Caco-2 (cell line): ENCODE measurements around the gene CYP46A1. TPM values are rescaled to one million over a fixed set of nuclear protein-coding genes. Genes with fewer than 3 reads are reported as not detected.
"Not testable (repeated sequence)": the region's sequence is repeated elsewhere in the genome, so short reads cannot be mapped to it uniquely, and the experiment has no call there.

Experiments used
- BruUV-seq: library from RNA; stranded (reverse); fragments of 400-500 nt; replicated peaks from 2 replicates; lab custom pipeline; 2021; lab: Mats Ljungman, UMichigan
- CTCF ChIA-PET: fragments of 300-600 bp; sonication (Branson Sonifier 250); formaldehyde crosslinking; loops from one replicate; lab custom pipeline; 2022; ENCODE audit warnings: antibody characterized with exemption; lab: Charles Lee
- POLR2A ChIA-PET: fragments of 300-600 bp; sonication (Branson Sonifier 250); formaldehyde crosslinking; loops from one replicate; lab custom pipeline; 2022; ENCODE audit warnings: antibody characterized with exemption; lab: Charles Lee
- DNase-seq, 2 experiments: peaks; one replicate each; pipeline versions ENCODE4 v3.0.0 to v3.0.0-alpha.2; 2020 to 2022
- H3K27me3 ChIP-seq: replicated peaks from 2 replicates; pipeline ENCODE4 v1.6.0; 2011; ENCODE audit warnings: low read length; ENCODE audit not compliant: control insufficient read depth, insufficient read depth
- H3K36me3 ChIP-seq: 2 replicates; pipeline ENCODE4 v1.5.1; 2011; ENCODE audit warnings: low read length; ENCODE audit not compliant: control insufficient read depth, insufficient read depth
- H3K4me1 ChIP-seq: fragments of 250-450 bp; sonication (Bioruptor Pico); 2 replicates; pipeline ENCODE4 v1.5.1; 2020; ENCODE audit warnings: mild to moderate bottlenecking
- H3K4me3 ChIP-seq: 2 replicates; pipeline ENCODE4 v1.5.1; 2011; ENCODE audit warnings: low read depth, mild to moderate bottlenecking, control low read depth, low read length
- H3K9me3 ChIP-seq: fragments of 250-450 bp; sonication (Bioruptor Pico); 2 replicates; pipeline ENCODE4 v1.5.1; 2020; ENCODE audit warnings: mild to moderate bottlenecking, moderate library complexity
- H3K27ac Mint-ChIP-seq: one replicate; pipeline ENCODE4 v1.8.0; 2022; ENCODE audit warnings: mixed read lengths; ENCODE audit not compliant: unreplicated experiment
- H3K27me3 Mint-ChIP-seq: one replicate; pipeline ENCODE4 v1.8.0; 2022; ENCODE audit warnings: mixed read lengths; ENCODE audit not compliant: insufficient read depth, unreplicated experiment
- H3K36me3 Mint-ChIP-seq: one replicate; pipeline ENCODE4 v1.8.0; 2022; ENCODE audit warnings: mild to moderate bottlenecking, mixed read lengths; ENCODE audit not compliant: insufficient read depth, unreplicated experiment
- H3K4me1 Mint-ChIP-seq: one replicate; pipeline ENCODE4 v1.8.0; 2022; ENCODE audit warnings: low read depth, mixed read lengths; ENCODE audit not compliant: unreplicated experiment
- H3K4me3 Mint-ChIP-seq: one replicate; pipeline ENCODE4 v1.8.0; 2022; ENCODE audit warnings: mild to moderate bottlenecking, moderate library complexity, mixed read lengths; ENCODE audit not compliant: unreplicated experiment
- H3K9me3 Mint-ChIP-seq: one replicate; pipeline ENCODE4 v1.8.0; 2022; ENCODE audit warnings: mixed read lengths; ENCODE audit not compliant: unreplicated experiment
- CTCF ChIP-seq, 2 experiments: fragments of 200-600 bp in 1 of 2; IDR thresholded peaks; 1 replicate in 1 of 2; 2 replicates in 1 of 2; pipeline versions ENCODE4 v1.5.1 to v1.8.0; 2011 to 2022; ENCODE audit warnings: antibody characterized with exemption in 1 of 2, control low read depth in 1 of 2, inconsistent platforms in 1 of 2, low read depth in 1 of 2, low read length in 1 of 2, mild to moderate bottlenecking in 1 of 2, moderate library complexity in 1 of 2; ENCODE audit not compliant: insufficient read depth in 1 of 2, severe bottlenecking in 1 of 2, unreplicated experiment in 1 of 2
- intact Hi-C: fragments of 100-400 bp; cut with micrococcal nuclease; formaldehyde crosslinking; loops from one replicate; pipeline ENCODE4 v1.10.0; 2022; ENCODE audit not compliant: unreplicated experiment
- total RNA-seq: library from RNA; stranded (reverse); gene quantifications from 2 replicates; pipeline ENCODE4 v1.2.3, GENCODE V29; 2022

Gene CYP46A1
- total RNA-seq, 1 experiment from 2014 or later, result 0.09 TPM

DNA sequence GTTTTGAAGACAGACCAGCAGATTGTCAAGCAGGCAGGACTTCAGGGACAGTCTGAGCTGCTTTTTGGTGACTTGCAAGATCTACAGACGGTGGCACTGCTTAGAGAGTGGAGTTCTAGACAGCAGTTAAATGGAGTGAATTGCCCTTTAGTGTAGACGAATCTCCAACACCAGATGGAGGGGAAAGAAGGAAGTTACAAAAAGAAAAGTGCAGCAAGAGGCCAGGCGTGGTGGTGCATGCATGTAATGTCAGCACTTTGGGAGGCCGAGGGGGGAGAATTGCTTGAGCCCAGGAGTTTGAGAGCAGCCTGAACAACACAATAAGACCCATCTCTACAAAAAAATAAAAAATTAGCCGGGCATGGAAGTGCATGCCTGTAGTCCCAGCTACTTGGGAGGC, 47.6 kb upstream of the CYP46A1 start:
- intact Hi-C loops, result no loop called here
- CTCF ChIA-PET, result no interaction called here
- POLR2A ChIA-PET, result no interaction called here

GRCh38 chr14:99637624-99638023, 46.5 kb upstream of the CYP46A1 start:
- Histone ChIP-seq H3K27me3 (no peaks in the 10 kb centered on the region), H3K4me3 (no peak overlapping the region), H3K36me3 (no peaks in the 10 kb centered on the region), H3K9me3 (no peaks in the 10 kb centered on the region), H3K4me1 (no peaks in the 10 kb centered on the region)
- POLR2A ChIA-PET, result no interaction called here
- no TSS peak for BruUV-seq
- H3K27ac Mint-ChIP-seq, result no peak overlapping the region
- CTCF ChIA-PET, result no interaction called here
- H3K4me3 Mint-ChIP-seq, result no peak overlapping the region
- intact Hi-C loops, result no loop called here
- DNase-seq, result no peak
- H3K27me3 Mint-ChIP-seq, result no peaks in the 10 kb centered on the region
- H3K9me3 Mint-ChIP-seq, result no peaks in the 10 kb centered on the region
- no peaks in the 10 kb centered on the region for H3K4me1 Mint-ChIP-seq
- no peak for TF ChIP-seq CTCF (IDR thresholded peaks at IDR 0.05; ENCODE audit: insufficient read depth in 1 of 2, low read depth in 1 of 2, low read length in 1 of 2, severe bottlenecking in 1 of 2, unreplicated experiment in 1 of 2)
- H3K36me3 Mint-ChIP-seq, result no peaks in the 10 kb centered on the region

More for the DNA sequence above, 47.6 kb upstream of the CYP46A1 start:
- Histone ChIP-seq H3K4me3 (no peak overlapping the region), H3K4me1 (no peaks in the 10 kb centered on the region), H3K36me3 (no peaks in the 10 kb centered on the region), H3K27me3 (no peaks in the 10 kb centered on the region), H3K9me3 (no peaks in the 10 kb centered on the region)
- Mint-ChIP-seq H3K4me3 (no peak overlapping the region), H3K4me1 (no peaks in the 10 kb centered on the region), H3K36me3 (no peaks in the 10 kb centered on the region), H3K27ac (no peak overlapping the region), H3K27me3 (no peaks in the 10 kb centered on the region), H3K9me3 (no peaks in the 10 kb centered on the region)
- no TSS peak for BruUV-seq
- no peak for TF ChIP-seq CTCF (IDR thresholded peaks at IDR 0.05; ENCODE audit: insufficient read depth in 1 of 2, low read depth in 1 of 2, low read length in 1 of 2, severe bottlenecking in 1 of 2, unreplicated experiment in 1 of 2)
- no peak for DNase-seq

DNA sequence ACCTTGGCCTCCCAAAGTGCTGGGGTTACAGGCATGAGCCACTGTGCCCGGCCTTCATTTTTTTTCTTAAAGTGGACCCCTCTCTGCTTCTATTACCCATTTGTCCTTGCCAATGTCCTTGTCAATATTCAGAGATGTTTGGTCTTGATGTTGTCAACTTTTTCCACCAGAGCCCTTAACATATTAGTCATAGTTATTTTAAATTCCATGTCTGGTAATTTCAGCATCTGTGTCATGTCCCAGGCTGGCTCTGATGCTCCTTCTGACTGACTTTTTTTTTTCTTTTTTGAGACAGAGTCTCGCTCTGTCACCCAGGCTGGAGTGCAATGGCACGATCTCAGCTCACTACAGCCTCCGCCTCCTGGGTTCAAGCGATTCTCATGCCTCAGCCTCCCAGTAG, 41.3 kb upstream of the CYP46A1 start:
- H3K36me3 ChIP-seq, H3K9me3 ChIP-seq, BruUV-seq, H3K4me3 Mint-ChIP-seq, H3K27me3 ChIP-seq, POLR2A ChIA-PET, H3K27me3 Mint-ChIP-seq, CTCF ChIA-PET, H3K4me1 ChIP-seq, H3K27ac Mint-ChIP-seq, H3K9me3 Mint-ChIP-seq, H3K4me1 Mint-ChIP-seq, intact Hi-C loops, H3K4me3 ChIP-seq, DNase-seq, H3K36me3 Mint-ChIP-seq: not testable (repeated sequence)

DNA sequence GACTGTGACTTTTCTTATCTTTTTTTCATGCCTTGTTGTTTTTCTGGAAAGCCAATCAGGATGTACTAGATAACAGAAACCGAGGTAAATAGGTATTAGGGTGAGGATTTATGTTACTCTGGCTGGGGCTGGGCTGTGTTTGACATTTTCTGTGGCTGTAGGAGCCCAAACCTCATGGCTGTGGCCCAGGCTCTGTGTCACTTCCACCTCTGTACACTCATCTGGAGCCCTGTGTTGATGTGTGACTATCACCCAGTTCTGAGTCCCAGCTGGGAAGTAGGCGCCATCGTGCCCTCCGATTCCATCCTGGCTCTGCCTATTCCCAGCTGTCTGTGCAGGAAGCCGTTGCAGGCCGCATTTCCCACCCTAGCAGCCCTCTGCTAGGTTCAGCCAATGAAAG, 40.8 kb upstream of the CYP46A1 start:
- DNase-seq, result no peak
- Mint-ChIP-seq H3K27ac (no peak overlapping the region), H3K27me3 (no peaks in the 10 kb centered on the region), H3K9me3 (no peaks in the 10 kb centered on the region), H3K36me3 (peaks cover 1% of the 10 kb centered on the region), H3K4me3 (no peak overlapping the region), H3K4me1 (no peaks in the 10 kb centered on the region)
- POLR2A ChIA-PET, result no interaction called here
- Histone ChIP-seq H3K9me3 (no peaks in the 10 kb centered on the region), H3K27me3 (no peaks in the 10 kb centered on the region), H3K36me3 (no peaks in the 10 kb centered on the region), H3K4me1 (peaks cover 6% of the 10 kb centered on the region; the same call in 1 of the 2 replicates), H3K4me3 (no peak overlapping the region)
- intact Hi-C loops, result no loop called here
- CTCF ChIA-PET, result no interaction called here
- BruUV-seq, result no TSS peak
- TF ChIP-seq CTCF (IDR thresholded peaks at IDR 0.05; ENCODE audit: insufficient read depth in 1 of 2, low read depth in 1 of 2, low read length in 1 of 2, severe bottlenecking in 1 of 2, unreplicated experiment in 1 of 2), result no peak
